ENCODE data around the gene MCTP2.

- TF ChIP-seq JUN (CRISPR knock-in tag; IDR thresholded peaks at IDR 0.05) (no peak), FOXP1 (CRISPR knock-in tag; IDR thresholded peaks at IDR 0.05; ENCODE audit: borderline replicate concordance) (no peak), CTCF (IDR thresholded peaks at IDR 0.05) (no peak), RELA (CRISPR knock-in tag; IDR thresholded peaks at IDR 0.05; ENCODE audit: borderline replicate concordance) (no peak), MAX (CRISPR knock-in tag; IDR thresholded peaks at IDR 0.05) (no peak), MXD4 (CRISPR knock-in tag; IDR thresholded peaks at IDR 0.05; ENCODE audit: borderline replicate concordance) (no peak), HMGXB4 (CRISPR knock-in tag; IDR thresholded peaks at IDR 0.05) (no peak), E2F4 (CRISPR knock-in tag; IDR thresholded peaks at IDR 0.05; ENCODE audit: borderline replicate concordance, low read depth) (no peak), ATF6 (CRISPR knock-in tag; IDR thresholded peaks at IDR 0.05) (no peak), NR3C1 (CRISPR knock-in tag; conservative IDR thresholded peaks at IDR 0.05; ENCODE audit: low read depth) (no peak), USF1 (CRISPR knock-in tag; IDR thresholded peaks at IDR 0.05) (no peak), FOXP4 (CRISPR knock-in tag; IDR thresholded peaks at IDR 0.05) (no peak), ZBTB43 (CRISPR knock-in tag; IDR thresholded peaks at IDR 0.05) (no peak), CREB1 (CRISPR knock-in tag; IDR thresholded peaks at IDR 0.05) (no peak)
Observed at GRCh38 chr15:94417501-94418293, 186.3 kb downstream of the MCTP2 start.

Measured in WTC11 (cell line).